ENCODE results near the gene EIF2B4. TPM values are rescaled to one million over a fixed set of nuclear protein-coding genes. Genes with fewer than 3 reads are reported as not detected.
A peak's percentile ranks its signal among the peaks of the same experiment; 100 is the strongest.
"Not testable (repeated sequence)": the region's sequence is repeated elsewhere in the genome, so short reads cannot be mapped to it uniquely, and the experiment has no call there.

EIF2B4 gene
- total RNA-seq, 4 donors from 2014 or later: 33.4 to 53.0 (median 42.5) TPM

GRCh38 chr2:27323596-27324285 lies 46.4 kb downstream of the EIF2B4 start:
- DNase-seq (ENCODE audit: low spot score) (no peak), ATAC-seq (ENCODE audit: low FRiP score) (no peak)
- TF ChIP-seq CTCF (IDR thresholded peaks at IDR 0.05): no peak

GRCh38 chr2:27322766-27323595 lies 47.2 kb downstream of the EIF2B4 start, which contains the start of gene MPV17:
Gene MPV17, minus strand, starts transcription at chr2:27323097. Its CDS starts 580 bp downstream, at chr2:27322517.
- ATAC-seq (ENCODE audit: low FRiP score): peak; percentile 86
- no peak for TF ChIP-seq CTCF (IDR thresholded peaks at IDR 0.05)
- DNase-seq (ENCODE audit: low spot score): peak; percentile 82

- ATAC-seq (ENCODE audit: low FRiP score) (no peak), DNase-seq (ENCODE audit: low spot score) (no peak)
- TF ChIP-seq CTCF (IDR thresholded peaks at IDR 0.05): no peak
Observed at GRCh38 chr2:27322301-27322765, 47.8 kb downstream of the EIF2B4 start.

GRCh38 chr2:27320958-27321543 lies 49.1 kb downstream of the EIF2B4 start:
- DNase-seq (ENCODE audit: low spot score): peak; percentile 59
- ATAC-seq (ENCODE audit: low FRiP score): peak; percentile 94
- TF ChIP-seq CTCF (IDR thresholded peaks at IDR 0.05): no peak

- ATAC-seq (ENCODE audit: low FRiP score); DNase-seq (ENCODE audit: low spot score): not testable (repeated sequence)
Observed at GRCh38 chr2:27319839-27320238, 50.3 kb downstream of the EIF2B4 start.

- DNase-seq (ENCODE audit: low spot score) (no peak), ATAC-seq (ENCODE audit: low FRiP score) (no peak)
- no peak for TF ChIP-seq CTCF (IDR thresholded peaks at IDR 0.05)
Observed at GRCh38 chr2:27316655-27317412, 53.3 kb downstream of the EIF2B4 start.

GRCh38 chr2:27315122-27315521 lies 55.0 kb downstream of the EIF2B4 start:
- TF ChIP-seq CTCF (IDR thresholded peaks at IDR 0.05): no peak
- no peak for DNase-seq (ENCODE audit: low spot score)
- no peak for ATAC-seq (ENCODE audit: low FRiP score)

Data from omental fat pad (tissue), 4 donors.